Effector CD4-positive, alpha-beta T cell (primary cell): ENCODE results near the gene TRPC4AP.

Experiments
- DNase-seq: peaks from one replicate; pipeline ENCODE4 v3.0.0-alpha.2; 2020

TRPC4AP gene

DNA sequence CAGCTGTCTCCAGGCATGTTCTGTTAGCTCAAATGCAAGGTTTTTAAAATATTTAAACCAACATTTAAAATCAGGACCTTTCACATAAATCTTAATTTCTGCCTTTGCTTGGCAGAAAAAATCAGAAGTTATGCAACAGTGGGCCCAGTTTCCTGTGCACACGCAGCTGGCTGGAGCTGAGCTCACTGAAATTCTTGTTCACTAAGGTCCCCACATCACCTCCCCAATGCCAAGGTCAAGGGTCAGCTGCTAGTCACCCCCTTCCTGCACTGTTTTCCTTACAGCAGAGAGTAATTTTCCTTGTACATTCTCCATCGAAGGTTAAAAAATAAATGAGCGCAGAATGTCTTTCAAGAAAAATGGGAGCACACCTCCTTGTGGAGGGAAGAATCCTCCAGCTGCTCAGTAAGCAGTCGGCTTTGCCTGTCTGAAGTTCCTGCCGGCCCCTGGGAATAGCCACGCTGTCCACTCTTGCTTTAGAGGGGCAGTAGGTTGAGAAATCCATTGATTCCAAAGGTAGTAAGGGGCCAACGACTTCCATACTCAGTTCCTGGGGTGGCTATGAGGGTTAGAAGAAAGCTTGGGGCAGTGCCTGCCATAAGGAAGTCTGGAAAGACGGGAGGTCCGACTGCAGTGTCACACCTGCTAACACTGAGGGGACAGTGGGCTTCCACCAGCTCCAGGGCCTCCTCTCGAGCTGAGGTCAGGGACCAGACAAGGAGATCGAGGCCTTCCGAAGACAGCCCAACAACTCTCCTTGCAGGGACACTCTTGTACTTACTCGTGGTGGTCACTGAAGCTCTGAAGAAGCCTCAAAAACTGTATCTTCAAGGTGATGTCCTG lies 80.2 kb downstream of the TRPC4AP start:
- DNase-seq = no peak

DNA sequence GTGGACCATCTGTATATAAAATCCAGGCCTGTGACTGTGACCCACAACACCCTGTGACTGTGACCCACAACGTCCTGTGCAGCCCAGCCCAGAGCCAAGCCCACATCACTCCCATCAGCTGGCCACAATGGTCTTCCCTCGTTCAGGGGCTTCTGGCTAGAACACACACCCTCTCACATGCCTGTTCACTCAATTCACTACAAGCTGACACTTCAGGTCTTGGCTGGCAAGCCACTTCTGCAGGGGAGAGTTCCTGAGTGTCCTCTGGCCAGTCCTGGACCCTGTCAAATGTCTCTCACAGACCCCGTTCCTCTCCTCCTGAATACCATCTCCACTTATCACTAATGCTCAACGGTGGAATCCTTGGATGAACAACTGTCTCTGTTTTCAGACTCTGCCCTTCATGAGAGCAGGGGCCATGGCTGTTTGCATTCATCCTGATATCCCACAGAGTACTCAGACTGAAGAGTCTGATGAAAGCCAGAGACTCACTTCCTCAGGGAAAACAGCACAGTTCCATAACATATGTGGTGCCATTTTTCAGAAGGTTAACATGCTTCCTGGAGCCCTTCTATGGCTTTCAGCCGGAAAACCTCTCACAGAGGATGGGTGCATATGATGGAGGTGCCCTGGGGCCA lies 80.9 kb downstream of the TRPC4AP start:
- no peak for DNase-seq

DNA sequence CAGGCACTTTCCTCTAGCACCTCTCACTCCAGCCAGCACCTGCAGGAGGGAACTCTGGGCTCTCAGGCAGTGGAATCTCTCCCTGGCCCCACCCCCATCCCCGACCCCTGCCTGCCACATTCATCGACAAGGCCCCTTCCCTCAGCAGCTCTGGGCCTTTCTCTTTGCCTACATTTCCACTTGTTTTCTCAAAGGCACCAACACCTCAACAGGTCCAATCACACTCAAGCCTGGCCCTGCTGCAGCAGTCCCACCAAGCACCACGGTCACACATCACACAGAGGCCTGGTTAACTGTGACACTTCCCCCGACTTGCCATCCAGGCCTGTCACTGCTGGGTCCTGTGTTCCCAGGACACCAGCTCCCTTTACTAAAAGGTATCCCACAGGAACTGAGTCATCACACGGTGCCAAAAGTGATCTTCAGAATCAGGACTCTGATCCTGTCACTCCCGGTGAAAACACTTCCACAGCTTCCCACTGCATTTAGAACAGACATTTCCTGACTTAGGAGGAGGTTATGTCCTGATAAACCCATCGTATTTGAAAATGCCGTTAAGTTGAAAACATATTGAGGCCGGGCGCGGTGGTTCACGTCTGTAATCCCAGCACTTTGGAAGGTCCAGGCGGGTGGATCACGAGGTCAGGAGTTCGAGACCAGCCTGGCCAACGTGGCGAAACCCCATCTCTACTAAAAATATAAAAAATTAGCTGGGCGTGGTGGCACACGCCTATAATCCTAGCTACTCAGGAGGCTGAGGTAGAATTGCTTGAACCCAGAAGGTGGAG lies 82.0 kb downstream of the TRPC4AP start:
- DNase-seq = no peak

DNA sequence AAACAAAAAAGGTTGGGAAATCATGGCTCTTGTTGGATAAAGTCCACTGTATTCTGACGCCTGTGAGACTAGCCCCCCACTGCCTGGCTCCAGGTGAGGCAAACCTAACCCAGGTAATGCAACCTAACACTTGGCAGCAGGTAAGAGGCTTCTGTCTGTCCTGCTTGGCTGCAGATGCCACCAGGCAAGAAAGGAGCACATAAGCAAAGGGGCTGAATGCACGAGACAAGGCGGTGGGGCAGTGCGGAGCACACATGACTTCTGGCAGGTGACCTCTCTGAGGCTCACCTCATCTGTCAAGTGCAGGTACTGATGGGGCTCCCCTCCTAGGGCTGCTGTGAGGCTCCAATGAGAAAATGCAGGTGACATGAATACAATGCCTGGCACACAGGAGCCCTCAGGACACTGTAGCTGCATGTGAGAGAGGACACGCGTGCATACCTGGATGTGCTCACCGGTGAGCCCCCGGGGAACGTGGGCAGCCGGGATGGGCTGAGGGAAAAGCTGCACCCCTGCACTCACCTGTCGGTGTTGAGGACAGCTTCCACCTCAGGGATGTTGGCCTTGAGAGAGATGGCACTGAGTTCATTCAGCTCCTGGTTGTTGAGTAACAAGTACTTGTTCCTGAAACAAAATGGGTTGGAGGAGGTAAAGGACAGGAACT lies 82.8 kb downstream of the TRPC4AP start:
- no peak for DNase-seq

DNA sequence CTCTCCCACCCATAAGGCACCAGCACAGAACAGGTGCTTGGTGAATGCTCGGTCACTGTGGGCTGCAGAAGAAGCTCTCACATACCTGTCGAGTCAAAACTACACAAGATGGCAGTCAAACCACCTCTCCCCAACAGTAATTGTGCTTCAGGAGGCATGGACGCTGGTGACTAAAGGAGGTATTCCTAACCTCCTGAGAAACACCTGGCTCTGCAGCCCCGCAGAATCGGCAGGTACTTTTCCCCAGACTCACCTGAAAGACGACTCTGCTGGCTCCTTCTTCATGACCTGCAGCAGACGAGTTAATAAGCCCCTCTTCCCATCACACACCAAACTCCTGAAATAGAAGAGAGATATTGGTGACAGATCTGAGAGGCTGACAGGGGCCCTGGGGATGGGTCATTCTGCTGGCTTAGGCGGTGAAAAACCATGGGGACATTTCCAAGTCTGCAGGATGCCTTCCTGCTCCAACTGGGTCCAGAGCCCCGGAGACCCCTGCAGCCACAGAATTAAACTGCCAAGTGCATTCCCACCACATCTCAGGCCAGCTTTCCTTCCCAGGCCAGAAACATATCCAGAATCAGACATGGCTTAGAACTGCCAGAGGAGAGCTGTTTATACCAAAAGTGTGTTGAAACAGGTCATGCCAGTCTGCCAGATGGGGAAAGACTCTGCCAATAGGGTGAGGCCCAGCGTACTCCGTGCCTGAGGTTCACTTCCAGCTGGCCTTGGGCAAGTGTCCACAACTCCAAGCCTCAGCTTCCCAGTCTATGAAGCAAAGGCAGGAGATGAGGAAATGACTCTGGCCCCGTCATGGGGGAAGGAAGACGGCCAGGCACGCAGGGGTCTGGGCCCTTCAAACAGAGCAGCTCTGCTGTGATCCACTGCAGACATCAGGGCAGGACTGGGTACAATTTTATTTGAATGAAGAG lies 83.9 kb downstream of the TRPC4AP start:
- DNase-seq = no peak

DNA sequence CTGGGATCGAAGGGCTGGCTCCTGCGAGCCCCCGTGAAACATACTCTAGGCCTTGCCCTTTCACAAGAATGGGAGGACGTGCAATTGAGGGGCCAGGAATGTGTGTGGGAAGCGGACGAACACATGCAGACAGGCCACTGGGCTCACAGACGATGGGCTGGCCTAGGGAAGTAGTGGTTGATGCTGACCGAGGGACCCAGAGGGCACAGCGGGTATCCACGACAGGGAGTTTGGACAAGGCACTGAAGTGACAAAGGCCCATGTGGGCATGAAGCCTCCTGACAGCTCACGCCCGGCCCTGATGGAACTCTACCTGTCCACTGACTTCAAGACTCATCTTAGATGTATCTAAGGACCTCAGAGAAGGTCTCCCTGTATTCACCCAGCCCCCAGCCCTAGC lies 84.7 kb downstream of the TRPC4AP start:
- no peak for DNase-seq

DNA sequence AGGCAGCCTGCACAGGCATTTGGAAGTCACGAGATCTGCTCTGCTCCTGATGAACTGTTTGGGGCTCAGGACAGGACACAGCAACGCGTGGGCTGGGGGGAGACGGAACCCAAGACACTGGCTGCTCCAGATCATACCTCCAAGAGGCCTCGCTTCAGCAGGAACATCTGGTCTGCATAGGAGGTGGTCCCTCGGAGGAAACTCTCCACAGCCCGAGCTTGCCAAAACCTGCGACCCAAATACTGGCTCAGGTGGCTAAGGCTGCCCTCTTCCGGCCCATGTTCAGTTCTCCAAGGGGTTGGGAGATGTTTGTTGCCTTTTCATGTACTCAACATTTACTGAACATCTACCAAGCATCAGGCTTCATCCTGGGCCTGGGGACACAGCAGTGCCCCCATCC lies 85.2 kb downstream of the TRPC4AP start:
- DNase-seq = no peak

DNA sequence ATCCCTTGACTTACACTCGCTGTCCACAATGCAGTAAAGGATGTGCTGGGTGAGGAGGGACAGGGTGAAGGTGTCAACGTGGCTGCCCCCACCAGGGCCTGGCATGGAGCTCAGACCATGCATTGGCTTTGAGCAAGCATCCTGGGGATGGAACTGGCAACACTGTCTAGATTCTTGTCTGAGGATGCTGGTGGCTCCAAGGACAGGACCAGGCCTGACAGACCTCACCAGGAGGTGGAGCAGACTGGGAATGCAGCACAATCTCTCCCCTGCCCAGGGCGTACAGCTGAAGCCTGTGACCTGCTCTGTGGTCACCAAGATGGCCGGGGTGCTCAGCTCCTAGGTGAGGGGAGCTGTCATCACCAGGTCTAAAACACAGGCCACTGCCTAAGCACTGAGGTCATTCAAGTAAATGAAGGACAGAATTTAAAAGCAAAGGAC lies 86.1 kb downstream of the TRPC4AP start:
- no peak for DNase-seq

DNA sequence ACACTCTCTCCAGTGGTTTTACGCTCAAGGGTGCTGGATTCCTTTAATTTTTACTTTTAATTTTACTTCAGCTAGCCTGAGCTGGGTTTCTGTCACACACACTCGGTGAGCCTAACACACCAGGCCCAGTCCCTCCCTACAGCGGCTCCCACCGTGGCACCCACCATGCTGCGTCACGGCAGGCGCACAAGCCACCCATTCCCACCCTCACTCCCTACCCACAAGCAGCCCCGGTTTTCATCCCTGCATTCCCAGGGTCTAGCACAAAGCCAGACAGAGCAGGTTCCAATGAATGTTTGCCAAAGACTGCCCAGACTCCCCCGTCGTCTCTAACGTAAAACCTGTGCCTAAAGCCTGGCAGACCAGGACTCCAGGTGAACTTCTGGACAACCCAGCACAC lies 86.6 kb downstream of the TRPC4AP start:
- DNase-seq = no peak

DNA sequence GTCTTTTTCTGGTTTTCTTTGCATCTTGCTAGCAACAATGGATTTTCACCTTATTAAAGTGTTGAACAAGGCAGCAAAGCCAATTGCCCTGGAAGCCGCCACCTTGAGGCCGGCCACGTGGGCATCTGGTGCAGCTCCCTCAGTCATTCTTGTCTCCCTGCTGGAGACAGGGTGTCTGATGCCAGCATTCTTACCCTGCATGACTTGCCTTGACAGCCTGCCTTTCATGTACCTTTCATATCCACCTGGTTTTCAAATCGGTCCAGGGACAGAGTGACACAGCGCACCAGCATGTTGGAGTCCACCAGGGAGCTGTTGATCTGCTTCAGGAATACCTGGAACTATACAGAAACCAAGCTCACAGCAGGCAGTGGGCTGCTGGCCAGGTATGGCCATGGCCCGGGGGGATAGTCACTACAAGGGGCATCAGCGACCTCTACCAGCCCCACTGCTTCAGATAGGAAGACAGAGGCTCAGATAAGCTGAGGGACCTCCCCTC lies 87.1 kb downstream of the TRPC4AP start:
- DNase-seq = no peak

DNA sequence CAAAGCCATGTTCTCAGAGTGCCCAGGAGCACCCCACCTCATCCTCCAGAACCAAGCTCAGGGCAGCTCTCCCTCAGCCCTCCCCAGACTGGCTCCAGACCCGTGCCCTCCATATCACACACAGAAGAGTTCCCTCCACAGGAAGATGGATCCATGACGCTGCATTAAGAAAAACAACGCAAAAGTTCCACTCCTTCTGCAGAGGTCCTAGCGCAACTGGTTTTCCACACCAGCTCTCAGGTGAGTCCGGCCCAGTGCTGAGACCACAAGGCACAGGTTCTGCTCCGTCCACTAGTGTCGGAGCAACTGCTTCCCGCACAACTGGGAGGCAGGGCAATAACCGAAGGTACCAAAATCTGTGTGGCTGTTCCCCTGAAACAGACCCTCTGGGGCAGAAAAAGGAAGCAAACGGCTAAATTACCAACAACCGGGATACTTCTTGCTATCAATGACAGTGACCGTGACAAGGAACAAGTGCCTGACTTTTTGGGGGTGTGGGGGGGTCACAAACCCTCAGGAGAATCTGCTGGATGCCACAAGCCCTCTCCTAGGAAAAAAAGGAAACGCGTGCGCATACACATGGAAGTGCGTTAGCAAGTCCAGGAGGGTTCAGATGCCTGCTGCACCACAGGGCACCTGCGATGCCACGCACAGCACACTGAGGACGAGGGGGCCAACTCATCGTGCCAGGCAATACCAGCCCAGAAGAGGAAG lies 87.7 kb downstream of the TRPC4AP start:
- DNase-seq = no peak

DNA sequence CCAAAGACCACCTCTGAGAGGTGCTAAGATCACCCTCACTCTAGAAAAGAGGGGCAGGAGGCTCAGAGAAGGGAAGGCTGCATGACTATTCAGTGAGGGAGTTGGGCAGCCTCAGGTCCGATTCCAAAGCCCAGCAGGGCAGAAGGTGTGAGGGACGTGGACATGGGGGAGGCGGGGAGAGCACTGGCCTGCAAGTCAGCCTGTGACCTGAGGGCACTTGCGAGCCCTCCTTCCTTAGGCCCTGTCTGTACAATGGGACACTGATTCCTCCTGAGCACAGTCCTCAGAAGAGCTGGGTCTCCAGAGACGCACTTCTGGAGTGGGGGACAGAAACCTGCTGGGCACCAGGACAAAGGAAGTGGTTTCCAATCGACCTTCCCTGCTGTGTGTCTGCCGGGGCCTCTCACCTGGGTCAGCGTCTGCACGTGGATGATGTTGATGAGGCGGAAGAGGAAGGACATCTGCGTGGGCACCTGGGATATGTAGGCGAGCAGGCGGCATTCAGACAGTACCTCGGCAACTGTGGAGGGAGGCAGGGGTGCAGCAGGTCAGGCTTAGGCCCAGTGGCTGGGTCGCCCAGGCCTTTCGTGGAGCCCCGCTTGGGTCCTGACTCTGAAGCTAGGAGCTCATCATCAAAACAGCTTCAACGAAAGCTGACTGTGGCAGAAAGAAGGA lies 88.4 kb downstream of the TRPC4AP start:
- no peak for DNase-seq

DNA sequence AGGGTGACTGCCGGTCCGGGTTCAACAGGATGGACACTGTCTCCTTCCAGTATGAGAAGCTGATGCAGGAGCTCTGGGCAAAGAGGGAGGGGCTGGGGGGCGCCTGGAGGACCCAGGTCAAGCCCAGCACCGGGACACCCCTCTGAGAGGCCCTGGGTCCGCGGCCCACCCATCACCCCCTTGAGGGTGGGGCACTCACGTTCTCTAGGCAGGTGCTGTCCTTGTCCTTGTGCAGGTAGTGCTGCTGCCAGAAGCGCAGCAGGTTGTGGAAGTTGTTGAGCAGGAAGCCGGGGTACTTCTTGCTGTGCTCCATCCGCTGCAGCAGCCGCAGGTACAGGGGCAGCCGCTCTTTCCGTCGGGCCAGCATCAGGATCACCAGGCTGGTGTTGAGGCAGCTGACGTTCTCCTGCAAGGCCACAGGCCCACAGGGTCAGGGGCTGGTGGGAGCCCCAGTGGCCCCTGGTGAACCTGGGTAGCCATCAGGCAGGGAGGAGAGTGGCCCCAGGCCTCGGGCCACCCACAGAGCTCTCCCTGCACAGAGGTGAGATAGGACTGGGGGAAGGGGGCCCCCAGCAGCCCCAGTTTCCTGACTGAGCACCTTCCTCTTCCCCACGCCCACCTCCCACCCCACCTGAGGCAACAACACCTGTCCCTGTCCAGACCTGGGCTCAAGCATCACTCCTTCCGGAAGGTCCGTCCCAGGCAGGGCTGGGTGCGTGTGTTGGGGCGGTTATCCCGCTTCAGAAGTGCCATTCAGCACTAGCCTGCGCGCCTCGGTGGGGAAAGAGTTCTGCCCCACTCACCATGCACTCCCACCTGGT lies 89.2 kb downstream of the TRPC4AP start:
- no peak for DNase-seq

DNA sequence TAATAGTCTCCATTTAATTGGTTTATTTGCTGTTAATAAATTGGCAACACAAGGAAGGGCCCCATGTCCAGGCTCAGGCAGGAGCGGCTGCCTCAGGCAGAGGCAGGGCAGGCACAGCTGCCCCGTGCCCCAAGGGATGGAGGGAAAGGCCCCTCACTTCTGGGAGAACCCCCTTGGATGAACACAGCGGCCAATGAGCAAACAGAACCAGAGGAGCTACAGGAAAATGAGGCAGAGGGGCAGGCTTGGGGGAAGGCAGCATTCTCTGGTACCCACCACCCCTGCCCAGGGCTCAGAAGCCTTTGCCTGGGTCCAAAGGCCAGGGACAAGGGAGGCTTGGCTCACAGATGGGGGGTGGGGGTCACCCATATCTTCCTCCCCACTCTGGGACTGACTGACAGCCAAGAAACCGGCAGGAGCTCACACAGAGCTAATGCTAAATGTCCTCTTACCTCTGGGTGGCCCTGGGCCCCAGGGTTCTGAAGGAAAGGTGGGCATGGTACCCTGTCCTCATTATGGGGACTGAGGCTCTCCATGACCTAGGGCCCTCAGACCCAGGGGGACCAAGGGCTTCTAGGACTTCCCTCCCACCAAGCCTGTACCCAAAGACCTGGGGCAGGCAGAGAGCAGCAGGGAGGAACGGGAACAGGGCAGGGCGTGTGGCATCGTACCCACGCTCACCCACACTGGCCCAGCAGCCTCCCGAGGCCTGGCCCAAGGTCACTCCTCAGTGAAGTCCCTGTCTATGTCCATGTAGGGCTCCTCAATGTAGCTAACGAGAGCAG lies 90.0 kb downstream of the TRPC4AP start:
- DNase-seq = no peak

DNA sequence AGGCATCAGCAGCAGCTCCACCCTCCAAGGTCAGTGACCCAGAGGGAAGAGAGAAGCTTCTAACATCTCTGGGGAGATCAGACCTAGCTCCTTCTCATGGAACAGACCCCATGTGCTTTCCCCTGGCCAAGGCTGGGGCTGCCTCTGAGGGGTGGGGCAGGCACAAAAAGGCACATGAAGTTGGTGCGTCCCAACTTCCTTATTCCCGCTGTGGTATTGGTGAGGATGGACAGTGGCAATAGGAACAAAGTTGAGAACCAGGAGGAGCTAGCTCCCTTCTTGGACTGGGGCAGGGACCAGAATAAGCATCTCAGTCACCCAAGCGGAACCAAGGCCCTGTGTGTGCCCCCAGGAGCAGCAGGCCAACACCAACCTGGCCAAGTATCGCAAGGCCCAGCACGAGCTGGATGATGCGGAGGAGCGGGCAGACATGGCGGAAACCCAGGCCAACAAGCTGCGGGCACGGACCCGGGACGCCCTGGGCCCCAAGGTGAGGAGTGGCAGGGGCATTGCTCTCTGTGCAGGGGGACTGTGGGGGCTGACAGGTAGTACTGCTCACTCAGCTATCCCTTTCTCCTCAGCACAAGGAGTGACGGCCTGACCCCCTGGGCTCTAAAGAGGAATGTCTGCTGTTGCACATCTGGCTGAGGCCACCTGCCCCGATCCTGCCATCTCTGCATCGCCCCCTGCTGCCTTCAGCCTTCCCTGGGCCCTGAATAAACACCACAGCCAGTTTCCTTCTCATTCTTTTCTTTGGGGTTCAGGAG lies 90.8 kb downstream of the TRPC4AP start:
- no peak for DNase-seq

DNA sequence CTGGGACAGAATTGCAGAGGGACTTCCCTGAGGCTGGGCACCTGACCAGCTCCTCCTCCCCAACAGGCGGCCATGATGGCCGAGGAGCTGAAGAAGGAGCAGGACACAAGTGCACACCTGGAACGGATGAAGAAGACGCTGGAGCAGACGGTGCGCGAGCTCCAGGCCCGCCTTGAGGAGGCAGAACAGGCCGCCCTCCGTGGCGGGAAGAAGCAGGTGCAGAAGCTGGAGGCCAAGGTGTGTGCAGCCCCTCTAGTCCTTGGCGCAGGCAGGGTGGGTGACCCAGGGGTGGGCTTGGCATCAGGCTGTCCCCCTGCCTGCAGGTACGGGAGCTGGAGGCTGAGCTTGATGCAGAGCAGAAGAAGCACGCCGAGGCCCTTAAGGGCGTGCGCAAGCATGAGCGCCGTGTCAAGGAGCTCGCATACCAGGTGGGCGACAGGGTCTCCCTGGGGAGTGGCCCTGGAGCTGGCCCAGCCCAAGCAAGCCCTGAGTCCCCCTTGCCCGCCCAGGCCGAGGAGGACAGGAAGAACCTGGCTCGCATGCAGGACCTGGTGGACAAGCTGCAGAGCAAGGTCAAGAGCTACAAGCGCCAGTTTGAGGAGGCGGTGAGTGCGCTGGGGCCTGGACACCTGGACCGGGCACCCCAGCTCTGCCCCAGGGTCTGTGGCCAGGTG lies 91.5 kb downstream of the TRPC4AP start:
- no peak for DNase-seq

DNA sequence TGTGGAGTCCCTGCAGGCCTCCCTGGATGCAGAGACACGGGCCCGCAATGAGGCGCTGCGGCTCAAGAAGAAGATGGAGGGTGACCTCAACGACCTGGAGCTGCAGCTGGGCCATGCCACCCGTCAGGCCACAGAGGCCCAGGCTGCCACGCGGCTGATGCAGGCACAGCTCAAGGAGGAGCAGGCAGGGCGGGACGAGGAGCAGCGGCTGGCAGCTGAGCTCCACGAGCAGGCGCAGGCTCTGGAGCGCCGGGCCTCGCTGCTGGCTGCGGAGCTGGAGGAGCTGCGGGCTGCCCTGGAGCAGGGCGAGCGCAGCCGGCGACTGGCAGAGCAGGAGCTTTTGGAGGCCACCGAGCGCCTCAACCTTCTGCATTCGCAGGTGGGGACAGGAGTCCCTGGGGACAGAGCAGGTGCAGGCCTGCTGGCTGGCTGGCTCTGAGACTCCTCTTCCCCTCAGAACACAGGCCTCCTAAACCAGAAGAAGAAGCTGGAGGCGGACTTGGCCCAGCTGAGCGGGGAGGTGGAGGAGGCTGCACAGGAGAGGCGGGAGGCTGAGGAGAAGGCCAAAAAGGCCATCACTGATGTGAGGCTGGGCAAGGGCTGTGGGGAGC lies 92.2 kb downstream of the TRPC4AP start:
- no peak for DNase-seq
